GM12878 (cell line): ENCODE measurements around the gene KLK3. TPM values are rescaled to one million over a fixed set of nuclear protein-coding genes. Genes with fewer than 3 reads are reported as not detected.

Source experiments
- ATAC-seq: fragments of 200-7000 bp; cut with Tn5 transposase; 3 replicates; pipeline ENCODE4 v1.9.1; 2020; ENCODE audit warnings: mild to moderate bottlenecking, moderate library complexity
- BruUV-seq: library from RNA; stranded (reverse); fragments of 400-500 nt; replicated peaks from 2 replicates; lab custom pipeline; 2021; lab: Mats Ljungman, UMichigan
- CTCF ChIA-PET: fragments of 300-600 bp; sonication (Branson Sonifier 250); formaldehyde crosslinking; extraction: SDS; loops from one replicate; lab custom pipeline; 2021; ENCODE audit warnings: inconsistent platforms; lab: Yijun Ruan, JAX
- POLR2A ChIA-PET: fragments of 350-600 bp; formaldehyde crosslinking; extraction: SDS; loops from one replicate; lab custom pipeline; 2021; ENCODE audit warnings: inconsistent platforms; lab: Charles Lee
- RAD21 ChIA-PET: fragments of 300-600 bp; sonication (Branson Sonifier 250); formaldehyde crosslinking; loops from one replicate; lab custom pipeline; 2023; ENCODE audit warnings: antibody characterized with exemption; ENCODE audit not compliant: unreplicated experiment; lab: Charles Lee
- SMC1A ChIA-PET: fragments of 300-600 bp; sonication (Branson Sonifier 250); formaldehyde crosslinking; loops from one replicate; lab custom pipeline; 2023; ENCODE audit not compliant: unreplicated experiment, uncharacterized antibody; lab: Charles Lee
- DNase-seq: peaks from one replicate; pipeline ENCODE4 v3.0.0-alpha.2; 2011; ENCODE audit warnings: low read depth, low spot score
- FAIRE-seq: peaks from 3 replicates; lab custom pipeline; 2011; peaks lifted over from hg19 to GRCh38; lab: Jason Lieb, UNC
- H2AFZ ChIP-seq: 2 replicates; pipeline ENCODE4 v1.6.0; 2011; ENCODE audit warnings: low read depth, low read length, control low read depth; ENCODE audit not compliant: control insufficient read depth
- H3K27ac ChIP-seq: 2 replicates; pipeline ENCODE4 v1.5.1; 2011; ENCODE audit warnings: control low read depth; ENCODE audit not compliant: control insufficient read depth, insufficient read depth
- H3K27me3 ChIP-seq, 2 experiments: replicated peaks in 1 of 2; 2 replicates each; pipeline versions ENCODE4 v1.6.0 to v1.6.1; 2011; ENCODE audit warnings: low read length in 1 of 2; ENCODE audit not compliant: control insufficient read depth in 2 of 2, insufficient read depth in 2 of 2
- H3K36me3 ChIP-seq, 2 experiments: 2 replicates each; pipeline ENCODE4 v1.5.1; 2011; ENCODE audit warnings: low read length in 1 of 2; ENCODE audit not compliant: control insufficient read depth in 2 of 2, insufficient read depth in 2 of 2
- H3K4me1 ChIP-seq: 2 replicates; pipeline ENCODE4 v1.6.1; 2011; ENCODE audit warnings: mild to moderate bottlenecking, low read length, moderate library complexity, mixed read lengths; ENCODE audit not compliant: control insufficient read depth, insufficient read depth
- H3K4me2 ChIP-seq: 2 replicates; pipeline ENCODE4 v1.6.0; 2011; ENCODE audit warnings: control low read depth; ENCODE audit not compliant: control insufficient read depth, insufficient read depth
- H3K4me3 ChIP-seq: fragments of 200-600 bp; sonication (generic); 2 replicates; pipeline ENCODE4 v1.5.1; 2016
- H3K79me2 ChIP-seq: 2 replicates; pipeline ENCODE4 v1.6.0; 2011; ENCODE audit warnings: low read length; ENCODE audit not compliant: control insufficient read depth, insufficient read depth
- H3K9ac ChIP-seq: 2 replicates; pipeline ENCODE4 v1.8.0; 2011; ENCODE audit warnings: low read length, control low read depth, mixed read lengths; ENCODE audit not compliant: control insufficient read depth, insufficient read depth
- H3K9me3 ChIP-seq: replicated peaks from 3 replicates; pipeline ENCODE4 v1.5.1; 2011; ENCODE audit warnings: mild to moderate bottlenecking, low read length; ENCODE audit not compliant: control insufficient read depth, insufficient read depth
- H4K20me1 ChIP-seq: 2 replicates; pipeline ENCODE4 v1.6.0; 2011; ENCODE audit not compliant: control insufficient read depth, insufficient read depth
- BACH1 ChIP-seq: fragments of 450-650 bp; IDR thresholded peaks from 2 replicates; pipeline ENCODE4 v1.6.1; 2017; ENCODE audit warnings: mild to moderate bottlenecking, borderline replicate concordance
- CBX3 ChIP-seq: fragments of 200-600 bp; sonication (generic); IDR thresholded peaks from 2 replicates; pipeline ENCODE4 v1.6.1; 2016; ENCODE audit warnings: low read depth, borderline replicate concordance
- CBX5 ChIP-seq: sonication (generic); IDR thresholded peaks from 2 replicates; pipeline ENCODE4 v1.6.1; 2016; ENCODE audit warnings: low read depth, moderate library complexity, mild to moderate bottlenecking, inconsistent platforms
- CREM ChIP-seq: IDR thresholded peaks from 2 replicates; pipeline ENCODE4 v1.6.1; 2014; ENCODE audit warnings: antibody characterized with exemption, low read depth
- HDGF ChIP-seq: fragments of 450-650 bp; IDR thresholded peaks from 2 replicates; pipeline ENCODE4 v1.6.1; 2016; ENCODE audit warnings: antibody characterized with exemption
- IKZF1 ChIP-seq: fragments of 450-650 bp; conservative IDR thresholded peaks from 2 replicates; pipeline ENCODE4 v1.6.1; 2017; ENCODE audit warnings: antibody characterized with exemption, mild to moderate bottlenecking
- MXI1 ChIP-seq: fragments of 150-350 bp; IDR thresholded peaks from 2 replicates; pipeline ENCODE4 v1.6.1; 2011; ENCODE audit warnings: low read depth, mild to moderate bottlenecking, inconsistent platforms, low read length, improper control_type of control experiment
- NFYB ChIP-seq: IDR thresholded peaks from 2 replicates; pipeline ENCODE4 v1.6.1; 2011; ENCODE audit warnings: low read depth, mild to moderate bottlenecking, low read length, improper control_type of control experiment, moderate library complexity; ENCODE audit not compliant: insufficient read depth
- NRF1 ChIP-seq: conservative IDR thresholded peaks from 2 replicates; pipeline ENCODE4 v1.6.1; 2011; ENCODE audit warnings: mild to moderate bottlenecking, low read depth, low read length, improper control_type of control experiment
- POLR2AphosphoS5 ChIP-seq: IDR thresholded peaks from 2 replicates; pipeline ENCODE4 v1.6.1; 2011; ENCODE audit warnings: mild to moderate bottlenecking, low read length, inconsistent platforms
- SIX5 ChIP-seq: IDR thresholded peaks from 2 replicates; pipeline ENCODE4 v1.6.1; 2011; ENCODE audit warnings: mild to moderate bottlenecking, low read depth, low read length, moderate library complexity; ENCODE audit not compliant: severe bottlenecking
- WRNIP1 ChIP-seq: IDR thresholded peaks from 2 replicates; pipeline ENCODE4 v1.6.1; 2011; ENCODE audit warnings: low read depth, low read length, improper control_type of control experiment, borderline replicate concordance
- WGBS: methylation state at CpG from one replicate; pipeline ENCODE4 v1.1.6; 2016; ENCODE audit warnings: low lambda C conversion rate; ENCODE audit not compliant: insufficient replicate concordance, insufficient coverage; ENCODE audit errors: missing lambda C conversion rate; 5-methylcytosine and 5-hydroxymethylcytosine counted together
- in situ Hi-C: fragments of 300-500 bp; cut with MboI; formaldehyde crosslinking; loops from 9 replicates; pipeline ENCODE4 v1.14.3; 2018; ENCODE audit warnings: mixed read lengths
- intact Hi-C: fragments of 100-400 bp; cut with micrococcal nuclease; formaldehyde crosslinking; loops from one replicate; pipeline ENCODE4 v1.14.2; 2022; ENCODE audit not compliant: unreplicated experiment
- polyA plus RNA-seq, 11 experiments: library from polyadenylated mRNA; depleted of rRNA in 4 of 11; unstranded in 6 of 11; stranded (reverse) in 5 of 11; fragments of >200 nt; fragmentation: Nextera tagmentation in 4 of 11; fragmentation: Illumina TruSeq in 1 of 11; extraction: Ambion mirVana in 4 of 11; extraction: Trizol in 1 of 11; gene quantifications; 1 replicate in 1 of 11; 2 replicates in 10 of 11; pipeline versions ENCODE4 v1.2.1 to v1.2.3, GENCODE V29; 2011 to 2016; ENCODE audit warnings: inconsistent platforms in 2 of 11, missing spikeins in 2 of 11, low read depth in 1 of 11
- total RNA-seq, 4 experiments: library from RNA; depleted of rRNA in 3 of 4; stranded (reverse); fragments of >200 nt in 3 of 4; fragmentation: Illumina TruSeq in 1 of 4; extraction: Trizol in 1 of 4; gene quantifications; 2 replicates each; pipeline versions ENCODE4 v1.2.1 to v1.2.3, GENCODE V29; 2013 to 2021
- TF ChIP-seq, protein P1 (sequence below): fragments of 450-650 bp; IDR thresholded peaks from 2 replicates; pipeline ENCODE4 v1.6.1; 2014; ENCODE audit warnings: mild to moderate bottlenecking
- TF ChIP-seq, protein P2 (sequence below): fragments of 450-650 bp; IDR thresholded peaks from 2 replicates; pipeline ENCODE4 v1.6.1; 2016; ENCODE audit warnings: mild to moderate bottlenecking, moderate library complexity, borderline replicate concordance
- TF ChIP-seq, protein P3 (sequence below): fragments of 450-650 bp; IDR thresholded peaks from 2 replicates; pipeline ENCODE4 v1.6.1; 2016; ENCODE audit warnings: mild to moderate bottlenecking

Gene KLK3
- total and polyA plus RNA-seq, 10 of the 15 experiments (the other 5 are each of a cell fraction or from before 2014, with no cell fraction given): 0.31 TPM; not detected in 9

DNA sequence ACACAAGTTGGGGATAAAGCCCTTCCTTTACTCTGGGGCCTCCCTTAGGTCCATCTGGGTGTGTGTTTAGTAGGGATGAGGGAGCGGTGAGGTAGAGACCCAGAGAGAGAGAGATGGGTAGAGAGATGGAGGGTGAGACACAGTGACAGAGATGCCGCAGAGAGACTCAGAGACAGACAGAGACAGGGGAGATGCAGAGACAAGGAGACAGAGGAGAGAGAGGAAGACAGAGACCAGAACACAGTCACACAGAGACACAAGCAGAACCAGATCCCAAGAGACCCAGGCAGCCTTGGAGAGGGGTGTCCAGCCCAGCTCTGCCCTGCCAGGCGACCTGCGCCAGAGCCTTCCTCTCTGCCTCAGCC is 33.5 kb upstream of the KLK3 start:
- intact Hi-C loops: no loop called here
- FAIRE-seq: peak; percentile 78

More for the DNA sequence above, 33.5 kb upstream of the KLK3 start:
- TF ChIP-seq, protein P1, sequence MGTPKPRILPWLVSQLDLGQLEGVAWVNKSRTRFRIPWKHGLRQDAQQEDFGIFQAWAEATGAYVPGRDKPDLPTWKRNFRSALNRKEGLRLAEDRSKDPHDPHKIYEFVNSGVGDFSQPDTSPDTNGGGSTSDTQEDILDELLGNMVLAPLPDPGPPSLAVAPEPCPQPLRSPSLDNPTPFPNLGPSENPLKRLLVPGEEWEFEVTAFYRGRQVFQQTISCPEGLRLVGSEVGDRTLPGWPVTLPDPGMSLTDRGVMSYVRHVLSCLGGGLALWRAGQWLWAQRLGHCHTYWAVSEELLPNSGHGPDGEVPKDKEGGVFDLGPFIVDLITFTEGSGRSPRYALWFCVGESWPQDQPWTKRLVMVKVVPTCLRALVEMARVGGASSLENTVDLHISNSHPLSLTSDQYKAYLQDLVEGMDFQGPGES: no peak
- TF ChIP-seq CBX5 (no peak), WRNIP1 (no peak), HDGF (peak; percentile 90), NFYB (no peak), POLR2AphosphoS5 (no peak), CREM (no peak), SIX5 (no peak), NRF1 (no peak), IKZF1 (peak; percentile 2; the same call in 1 of the 2 replicates), MXI1 (no peak), BACH1 (no peak), CBX3 (no peak)
- TF ChIP-seq, protein P2, sequence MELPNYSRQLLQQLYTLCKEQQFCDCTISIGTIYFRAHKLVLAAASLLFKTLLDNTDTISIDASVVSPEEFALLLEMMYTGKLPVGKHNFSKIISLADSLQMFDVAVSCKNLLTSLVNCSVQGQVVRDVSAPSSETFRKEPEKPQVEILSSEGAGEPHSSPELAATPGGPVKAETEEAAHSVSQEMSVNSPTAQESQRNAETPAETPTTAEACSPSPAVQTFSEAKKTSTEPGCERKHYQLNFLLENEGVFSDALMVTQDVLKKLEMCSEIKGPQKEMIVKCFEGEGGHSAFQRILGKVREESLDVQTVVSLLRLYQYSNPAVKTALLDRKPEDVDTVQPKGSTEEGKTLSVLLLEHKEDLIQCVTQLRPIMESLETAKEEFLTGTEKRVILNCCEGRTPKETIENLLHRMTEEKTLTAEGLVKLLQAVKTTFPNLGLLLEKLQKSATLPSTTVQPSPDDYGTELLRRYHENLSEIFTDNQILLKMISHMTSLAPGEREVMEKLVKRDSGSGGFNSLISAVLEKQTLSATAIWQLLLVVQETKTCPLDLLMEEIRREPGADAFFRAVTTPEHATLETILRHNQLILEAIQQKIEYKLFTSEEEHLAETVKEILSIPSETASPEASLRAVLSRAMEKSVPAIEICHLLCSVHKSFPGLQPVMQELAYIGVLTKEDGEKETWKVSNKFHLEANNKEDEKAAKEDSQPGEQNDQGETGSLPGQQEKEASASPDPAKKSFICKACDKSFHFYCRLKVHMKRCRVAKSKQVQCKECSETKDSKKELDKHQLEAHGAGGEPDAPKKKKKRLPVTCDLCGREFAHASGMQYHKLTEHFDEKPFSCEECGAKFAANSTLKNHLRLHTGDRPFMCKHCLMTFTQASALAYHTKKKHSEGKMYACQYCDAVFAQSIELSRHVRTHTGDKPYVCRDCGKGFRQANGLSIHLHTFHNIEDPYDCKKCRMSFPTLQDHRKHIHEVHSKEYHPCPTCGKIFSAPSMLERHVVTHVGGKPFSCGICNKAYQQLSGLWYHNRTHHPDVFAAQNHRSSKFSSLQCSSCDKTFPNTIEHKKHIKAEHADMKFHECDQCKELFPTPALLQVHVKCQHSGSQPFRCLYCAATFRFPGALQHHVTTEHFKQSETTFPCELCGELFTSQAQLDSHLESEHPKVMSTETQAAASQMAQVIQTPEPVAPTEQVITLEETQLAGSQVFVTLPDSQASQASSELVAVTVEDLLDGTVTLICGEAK: no peak
- TF ChIP-seq, protein P3, sequence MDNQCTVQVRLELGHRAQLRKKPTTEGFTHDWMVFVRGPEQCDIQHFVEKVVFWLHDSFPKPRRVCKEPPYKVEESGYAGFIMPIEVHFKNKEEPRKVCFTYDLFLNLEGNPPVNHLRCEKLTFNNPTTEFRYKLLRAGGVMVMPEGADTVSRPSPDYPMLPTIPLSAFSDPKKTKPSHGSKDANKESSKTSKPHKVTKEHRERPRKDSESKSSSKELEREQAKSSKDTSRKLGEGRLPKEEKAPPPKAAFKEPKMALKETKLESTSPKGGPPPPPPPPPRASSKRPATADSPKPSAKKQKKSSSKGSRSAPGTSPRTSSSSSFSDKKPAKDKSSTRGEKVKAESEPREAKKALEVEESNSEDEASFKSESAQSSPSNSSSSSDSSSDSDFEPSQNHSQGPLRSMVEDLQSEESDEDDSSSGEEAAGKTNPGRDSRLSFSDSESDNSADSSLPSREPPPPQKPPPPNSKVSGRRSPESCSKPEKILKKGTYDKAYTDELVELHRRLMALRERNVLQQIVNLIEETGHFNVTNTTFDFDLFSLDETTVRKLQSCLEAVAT: no peak
- TF ChIP-seq, all 136 proteins: peak for 2
- RAD21 ChIA-PET: interaction anchor here (0.7 to 2.4 kb wide), 7 partner anchors 17 to 492 kb away, joined by 3 to 11 read pairs (median 5); partner anchors contain the start of gene KCNC3
- H3K4me3 ChIP-seq: no peak overlapping the region
- H3K9me3 ChIP-seq: no peaks in the 10 kb centered on the region
- 76% methylated on average over 4 of the region's 4 CpGs for WGBS
- ATAC-seq (no peak), DNase-seq (no peak)
- no peaks in the 10 kb centered on the region for H3K27me3 ChIP-seq
- CTCF ChIA-PET: interaction anchor here (1.2 to 1.5 kb wide), 2 partner anchors 9 to 16 kb away, joined by 4 read pairs; no protein-coding TSS in a partner anchor
- H4K20me1 ChIP-seq: no peaks in the 10 kb centered on the region
- SMC1A ChIA-PET: interaction anchor here (0.5 to 4.6 kb wide), 4 partner anchors 27 to 101 kb away, joined by 3 to 16 read pairs (median 6); no protein-coding TSS in a partner anchor
- peak overlapping the region; percentile 26; the same call in 1 of the 2 replicates for H3K4me2 ChIP-seq
- H3K36me3 ChIP-seq: no peaks in the 10 kb centered on the region
- H3K4me1 ChIP-seq: peaks cover 36% of the 10 kb centered on the region
- no peak overlapping the region; the same call in 1 of the 2 replicates for H3K9ac ChIP-seq
- peak overlapping the region; percentile 67 for H2AFZ ChIP-seq
- peak overlapping the region; percentile 41; the same call in 1 of the 2 replicates for H3K27ac ChIP-seq
- peaks cover 4% of the 10 kb centered on the region for H3K79me2 ChIP-seq
- BruUV-seq: no TSS peak
- in situ Hi-C loops: no loop called here
- POLR2A ChIA-PET: interaction anchor here (0.6 to 2.9 kb wide), 5 partner anchors 16 to 505 kb away, joined by 3 to 19 read pairs (median 4); no protein-coding TSS in a partner anchor
